Activated CD4-positive, alpha-beta memory T cell treated with anti-CD3 and anti-CD28 coated beads, Interleukin-2, amount 10 ng/mL, durations not matched to agents 7 days and 5 days (primary cell): Measurements from ENCODE around the gene STMN1. TPM values are rescaled to one million over a fixed set of nuclear protein-coding genes. Genes with fewer than 3 reads are reported as not detected.
"Not testable (repeated sequence)": the region's sequence is repeated elsewhere in the genome, so short reads cannot be mapped to it uniquely, and the experiment has no call there.

Experiments used
- CTCF ChIA-PET: fragments of 350-600 bp; sonication (Branson Sonifier 250); formaldehyde crosslinking; loops from one replicate; lab custom pipeline; 2021; ENCODE audit warnings: antibody characterized with exemption, inconsistent platforms; lab: Charles Lee
- POLR2A ChIA-PET: fragments of 350-600 bp; sonication (Branson Sonifier 250); formaldehyde crosslinking; loops from one replicate; lab custom pipeline; 2021; ENCODE audit warnings: antibody characterized with exemption; lab: Charles Lee
- DNase-seq: peaks from one replicate; pipeline ENCODE4 v3.0.0-alpha.2; 2020
- H3K27ac Mint-ChIP-seq: one replicate; pipeline ENCODE4 v1.8.0; 2021; ENCODE audit warnings: mild to moderate bottlenecking, mixed read lengths
- H3K27me3 Mint-ChIP-seq: one replicate; pipeline ENCODE4 v1.8.0; 2021; ENCODE audit warnings: mixed read lengths
- H3K36me3 Mint-ChIP-seq: one replicate; pipeline ENCODE4 v1.8.0; 2021; ENCODE audit warnings: low read depth, mixed read lengths
- H3K4me1 Mint-ChIP-seq: one replicate; pipeline ENCODE4 v1.8.0; 2021; ENCODE audit warnings: mixed read lengths
- H3K4me3 Mint-ChIP-seq: one replicate; pipeline ENCODE4 v1.8.0; 2021; ENCODE audit warnings: mild to moderate bottlenecking, mixed read lengths
- H3K9me3 Mint-ChIP-seq: one replicate; pipeline ENCODE4 v1.8.0; 2021; ENCODE audit warnings: mixed read lengths
- total RNA-seq, 2 experiments: library from RNA; stranded (reverse); gene quantifications; one replicate each; pipeline ENCODE4 v1.2.3, GENCODE V29; 2021

The STMN1 gene
- 100 to 1,000 TPM; 610 to 616 TPM for total RNA-seq

DNA sequence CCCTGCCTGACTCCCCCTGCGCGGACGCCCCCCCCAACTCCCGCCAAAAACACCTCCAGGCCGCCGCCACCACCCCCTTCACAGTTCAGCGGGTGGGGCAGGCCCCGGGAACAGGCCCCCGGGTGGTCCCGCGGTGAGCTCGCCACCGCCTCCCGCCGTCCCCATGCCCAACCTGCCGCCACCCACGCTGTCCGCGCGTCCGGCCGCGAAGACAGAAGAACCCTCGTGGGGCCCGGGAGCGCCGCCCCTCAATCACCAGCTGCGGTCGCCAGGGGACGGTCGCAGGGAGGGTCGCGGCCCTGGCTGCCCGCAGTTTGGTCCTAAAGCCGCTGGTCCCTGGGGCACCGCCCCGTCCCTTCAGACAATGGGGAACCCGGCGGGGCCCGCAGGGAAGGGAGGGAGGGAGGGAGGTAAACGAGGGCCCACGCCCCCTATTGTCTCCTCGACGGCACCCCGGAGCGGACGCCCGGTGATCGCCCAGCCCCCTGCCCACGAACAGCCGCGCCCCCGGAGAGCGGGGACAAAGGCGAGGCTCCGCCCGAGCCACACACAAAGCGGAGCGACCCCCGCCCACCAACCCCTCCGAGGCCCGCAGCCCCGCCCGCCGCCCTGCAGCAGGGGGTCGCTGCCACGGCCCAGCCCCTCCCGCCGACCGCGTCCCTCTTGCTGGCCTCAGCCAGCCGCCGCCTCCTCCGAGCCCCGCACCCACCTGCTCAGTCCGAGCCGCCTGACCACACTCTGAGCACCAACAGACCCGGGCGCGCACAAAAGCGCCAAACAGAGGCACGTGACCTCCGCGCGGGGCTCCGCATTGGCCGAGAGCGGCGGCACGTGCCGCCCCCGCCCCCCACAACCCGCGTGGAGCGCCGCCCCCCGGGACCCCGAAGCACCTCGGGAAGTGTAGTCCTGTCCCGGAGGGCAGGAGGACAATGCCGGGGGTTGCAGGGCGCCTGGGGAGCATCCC, at the start of gene STMN1:
TSS of gene STMN1 (minus strand) at position 740 of the 964 bp plus-strand sequence. CDS start 1,743 bp downstream, outside the sequence.
- H3K36me3 Mint-ChIP-seq: peaks cover 37% of the 10 kb centered on the region
- ChIA-PET CTCF (interaction anchor here (0.6 to 6.0 kb wide), 13 partner anchors 9 to 1078 kb away, joined by 3 to 82 read pairs (median 5); partner anchors contain the start of genes CEP85 and PAFAH2), POLR2A (interaction anchor here (0.9 to 18.9 kb wide), 23 partner anchors 8 to 674 kb away, joined by 3 to 268 read pairs (median 7); partner anchors contain the start of genes MTFR1L, PAFAH2, PAQR7 and PDIK1L)
- DNase-seq: peak; percentile 92
- peaks cover 24% of the 10 kb centered on the region for H3K27me3 Mint-ChIP-seq
- H3K4me1 Mint-ChIP-seq: peaks cover 36% of the 10 kb centered on the region
- H3K9me3 Mint-ChIP-seq: no peaks in the 10 kb centered on the region
- H3K4me3 Mint-ChIP-seq: peak within 1 kb of the TSS; percentile 94
- H3K27ac Mint-ChIP-seq: peak within 1 kb of the TSS; percentile 87

DNA sequence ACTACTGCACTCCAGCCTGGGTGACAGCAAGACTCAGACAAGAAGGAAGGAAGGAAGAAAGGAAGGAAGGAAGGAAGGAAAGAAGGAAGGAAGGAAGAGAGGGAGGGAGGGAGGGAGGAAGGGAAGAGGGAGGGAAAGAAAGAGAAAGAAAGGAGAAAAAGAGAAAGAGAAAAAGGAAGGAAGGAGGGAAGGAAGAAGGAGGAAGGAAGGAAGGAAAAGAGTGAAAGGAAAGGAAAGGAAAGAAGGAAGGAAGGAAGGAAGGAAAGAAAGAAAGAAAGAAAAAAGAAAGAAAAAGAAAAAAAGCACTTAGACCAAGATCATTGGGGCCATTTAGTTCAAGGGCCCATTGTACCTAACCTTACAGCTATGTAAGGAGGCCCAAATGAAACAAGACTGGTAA, 49.3 kb upstream of the STMN1 start:
- Mint-ChIP-seq H3K4me3 (no peak overlapping the region), H3K27ac (no peak overlapping the region), H3K9me3 (no peaks in the 10 kb centered on the region), H3K27me3 (no peaks in the 10 kb centered on the region), H3K36me3 (peaks cover 28% of the 10 kb centered on the region), H3K4me1 (peaks cover 2% of the 10 kb centered on the region)
- no peak for DNase-seq
- CTCF ChIA-PET: no interaction called here
- POLR2A ChIA-PET: no interaction called here

DNA sequence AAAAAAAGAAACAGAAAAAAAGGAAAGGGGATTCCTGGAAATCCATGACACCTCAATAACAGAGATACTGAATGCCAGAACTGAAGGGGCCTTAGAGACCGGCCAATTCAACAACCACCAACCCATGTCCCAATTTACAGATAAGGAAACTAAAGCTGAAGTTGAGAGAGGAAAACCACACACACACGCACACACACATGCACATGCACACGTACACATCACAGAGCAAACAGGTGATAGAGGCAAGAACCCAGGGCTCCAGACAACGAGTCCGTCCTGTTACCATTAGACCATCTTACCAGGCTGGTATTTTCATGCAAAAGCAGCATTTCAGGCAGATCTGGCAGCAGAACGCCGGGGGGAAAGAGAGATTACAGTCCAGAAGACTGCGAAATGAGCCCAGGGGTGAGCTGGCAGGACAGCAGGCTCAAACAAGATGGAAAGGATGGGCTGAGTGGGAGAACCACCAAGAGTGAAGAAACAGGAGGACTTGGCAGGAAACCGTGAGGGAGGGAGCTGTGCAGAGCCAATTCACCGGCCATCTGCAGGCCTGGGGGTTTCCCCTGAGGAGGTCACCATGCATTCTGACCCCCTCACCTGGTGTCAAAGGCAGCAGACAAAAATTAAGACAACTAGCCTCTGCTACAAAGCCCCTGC, 48.2 kb upstream of the STMN1 start:
- H3K36me3 Mint-ChIP-seq: peaks cover 17% of the 10 kb centered on the region
- H3K4me3 Mint-ChIP-seq: no peak overlapping the region
- DNase-seq: no peak
- no peak overlapping the region for H3K27ac Mint-ChIP-seq
- POLR2A ChIA-PET: interaction anchor here (1.0 kb wide), 1 partner anchor 43 kb away, joined by 5 read pairs; no protein-coding TSS in a partner anchor
- CTCF ChIA-PET: interaction anchor here (0.7 kb wide), 1 partner anchor 9 kb away, joined by 3 read pairs; no protein-coding TSS in a partner anchor
- H3K9me3 Mint-ChIP-seq: no peaks in the 10 kb centered on the region
- peaks cover 2% of the 10 kb centered on the region for H3K4me1 Mint-ChIP-seq
- no peaks in the 10 kb centered on the region for H3K27me3 Mint-ChIP-seq

DNA sequence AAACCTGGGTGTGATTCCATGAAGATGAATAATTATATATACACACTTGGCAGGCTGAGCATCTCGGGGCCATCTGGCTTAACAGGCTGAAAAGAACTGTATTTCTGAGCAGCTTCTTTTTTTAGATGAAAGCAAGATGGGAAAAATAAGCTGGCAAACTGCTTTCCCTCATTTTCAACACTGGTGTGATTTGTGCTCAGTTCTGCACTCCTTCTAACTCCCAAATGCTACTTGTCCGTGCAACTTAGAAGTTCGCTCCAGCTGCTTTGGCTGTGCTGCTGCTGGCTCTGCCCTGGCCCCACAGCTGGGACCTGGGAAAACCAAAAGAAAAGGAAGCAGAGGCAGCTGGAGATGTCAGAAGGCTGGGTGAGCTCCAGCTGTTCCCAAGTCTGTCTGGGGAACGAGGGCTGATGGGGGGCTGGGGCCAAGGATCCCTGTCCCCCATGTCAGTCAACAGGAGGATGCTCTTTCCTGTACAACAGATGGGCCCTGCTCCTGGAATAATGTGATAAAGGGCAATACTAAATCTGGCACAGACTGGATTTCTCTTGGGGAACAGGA, 46.7 kb upstream of the STMN1 start:
- POLR2A ChIA-PET: no interaction called here
- peaks cover 3% of the 10 kb centered on the region for H3K36me3 Mint-ChIP-seq
- no peak overlapping the region for H3K27ac Mint-ChIP-seq
- H3K4me3 Mint-ChIP-seq: no peak overlapping the region
- H3K27me3 Mint-ChIP-seq: no peaks in the 10 kb centered on the region
- DNase-seq: no peak
- H3K4me1 Mint-ChIP-seq: peaks cover 2% of the 10 kb centered on the region
- H3K9me3 Mint-ChIP-seq: no peaks in the 10 kb centered on the region
- CTCF ChIA-PET: no interaction called here

DNA sequence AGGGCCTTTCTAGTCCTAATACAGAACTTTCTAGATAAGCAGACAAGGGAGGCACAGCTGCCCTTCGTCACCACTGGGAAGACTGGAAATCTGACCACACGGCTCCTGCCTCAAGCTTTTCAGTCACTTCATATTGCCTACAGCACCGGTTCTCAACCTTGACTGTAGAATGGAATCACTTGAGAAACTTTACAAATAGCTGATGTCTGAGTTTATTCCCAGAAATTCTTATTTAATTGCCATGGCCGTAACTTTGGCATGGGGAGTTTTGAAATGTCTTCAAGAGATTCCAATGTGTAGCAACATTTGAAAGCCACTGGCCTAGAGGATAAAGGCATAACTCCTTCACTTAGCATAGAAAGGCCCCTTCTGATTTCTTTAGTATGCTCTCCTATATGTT, 42.4 kb upstream of the STMN1 start:
- ChIA-PET CTCF (no interaction called here), POLR2A (no interaction called here)
- no peaks in the 10 kb centered on the region for H3K4me1 Mint-ChIP-seq

DNA sequence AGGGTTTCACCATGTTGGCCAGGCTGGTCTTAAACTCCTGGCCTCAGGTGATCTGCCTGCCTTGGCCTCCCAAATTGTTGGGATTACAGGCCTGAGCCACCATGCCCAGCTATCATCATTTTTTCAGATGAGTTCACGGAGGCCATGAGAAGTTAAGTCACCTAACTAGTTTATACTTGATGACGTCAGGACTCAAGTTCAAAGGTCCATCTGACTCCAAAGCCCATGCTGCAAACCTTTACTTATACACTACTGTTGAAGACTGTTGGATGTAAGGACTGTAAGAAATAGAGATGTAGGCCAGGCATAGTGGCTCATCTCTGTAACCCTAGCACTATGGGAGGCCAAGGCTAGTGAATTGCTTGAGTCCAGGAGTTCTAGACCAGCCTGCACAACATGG, 40.8 kb upstream of the STMN1 start:
- POLR2A ChIA-PET: no interaction called here
- no peak overlapping the region for H3K4me3 Mint-ChIP-seq
- no peaks in the 10 kb centered on the region for H3K9me3 Mint-ChIP-seq

More for the DNA sequence above, 42.4 kb upstream of the STMN1 start:
- Mint-ChIP-seq H3K4me3 (no peak overlapping the region), H3K27me3 (no peaks in the 10 kb centered on the region), H3K36me3 (no peaks in the 10 kb centered on the region), H3K27ac (no peak overlapping the region), H3K9me3 (no peaks in the 10 kb centered on the region)
- DNase-seq: no peak

GRCh38 chr1:25945761-25946160, 39.5 kb upstream of the STMN1 start:
- Mint-ChIP-seq H3K9me3 (no peaks in the 10 kb centered on the region), H3K4me3 (no peak overlapping the region), H3K27me3 (peaks cover 9% of the 10 kb centered on the region), H3K4me1 (no peaks in the 10 kb centered on the region), H3K27ac (no peak overlapping the region), H3K36me3 (no peaks in the 10 kb centered on the region)
- ChIA-PET POLR2A (no interaction called here), CTCF (no interaction called here)
- no peak for DNase-seq

More for the DNA sequence above, 40.8 kb upstream of the STMN1 start:
- Mint-ChIP-seq H3K36me3 (no peaks in the 10 kb centered on the region), H3K4me1 (no peaks in the 10 kb centered on the region), H3K27ac (no peak overlapping the region), H3K27me3 (peaks cover 9% of the 10 kb centered on the region)
- no peak for DNase-seq
- CTCF ChIA-PET: interaction anchor here (0.8 kb wide), 1 partner anchor 52 kb away, joined by 3 read pairs; no protein-coding TSS in a partner anchor

GRCh38 chr1:25944986-25945385, 38.8 kb upstream of the STMN1 start:
- Mint-ChIP-seq H3K4me1 (no peaks in the 10 kb centered on the region), H3K9me3 (no peaks in the 10 kb centered on the region), H3K27me3 (peaks cover 9% of the 10 kb centered on the region), H3K27ac (no peak overlapping the region), H3K36me3 (no peaks in the 10 kb centered on the region), H3K4me3 (no peak overlapping the region)
- CTCF ChIA-PET: interaction anchor here (0.6 to 0.7 kb wide), 2 partner anchors 133 to 279 kb away, joined by 3 to 6 read pairs; no protein-coding TSS in a partner anchor
- DNase-seq: no peak
- POLR2A ChIA-PET: interaction anchor here (1.3 kb wide), 1 partner anchor 39 kb away, joined by 3 read pairs; the partner anchor contains the start of gene STMN1

DNA sequence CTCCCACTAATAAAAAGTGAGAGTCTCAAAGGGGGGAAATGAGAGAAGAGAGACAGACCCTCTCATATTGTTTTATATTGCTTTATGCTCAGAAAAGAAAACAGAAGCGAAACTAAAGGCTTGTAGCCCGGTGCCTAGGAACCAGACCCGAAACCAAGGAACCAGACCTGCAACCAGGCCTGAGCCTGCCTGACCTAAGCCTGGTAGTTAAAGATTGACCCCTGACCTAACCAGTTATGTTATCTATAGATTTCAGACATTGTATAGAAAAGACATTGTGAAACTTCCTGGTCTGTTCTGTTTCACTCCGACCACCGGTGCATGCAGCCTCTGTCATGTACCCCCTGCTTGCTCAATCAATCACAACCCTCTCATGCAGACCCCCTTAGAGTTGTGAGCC, 37.3 kb upstream of the STMN1 start:
- H3K36me3 Mint-ChIP-seq, H3K9me3 Mint-ChIP-seq, H3K4me3 Mint-ChIP-seq, DNase-seq, H3K27ac Mint-ChIP-seq, CTCF ChIA-PET, H3K27me3 Mint-ChIP-seq, H3K4me1 Mint-ChIP-seq, POLR2A ChIA-PET: not testable (repeated sequence)

- no peaks in the 10 kb centered on the region for H3K9me3 Mint-ChIP-seq
- DNase-seq: no peak
- POLR2A ChIA-PET: interaction anchor here (0.9 kb wide), 1 partner anchor 63 kb away, joined by 3 read pairs; no protein-coding TSS in a partner anchor
- H3K27ac Mint-ChIP-seq: no peak overlapping the region
- CTCF ChIA-PET: no interaction called here
- H3K4me3 Mint-ChIP-seq: no peak overlapping the region
- peaks cover 9% of the 10 kb centered on the region for H3K27me3 Mint-ChIP-seq
- no peaks in the 10 kb centered on the region for H3K36me3 Mint-ChIP-seq
- peaks cover 2% of the 10 kb centered on the region for H3K4me1 Mint-ChIP-seq
These were observed 30.7 kb upstream of the STMN1 start for GRCh38 chr1:25936947-25937346.

- Mint-ChIP-seq H3K9me3 (no peaks in the 10 kb centered on the region), H3K27ac (no peak overlapping the region), H3K36me3 (no peaks in the 10 kb centered on the region), H3K4me3 (no peak overlapping the region), H3K4me1 (peaks cover 2% of the 10 kb centered on the region), H3K27me3 (peaks cover 17% of the 10 kb centered on the region)
- ChIA-PET CTCF (interaction anchor here (1.1 to 1.4 kb wide), 2 partner anchors 38 to 68 kb away, joined by 3 to 4 read pairs; no protein-coding TSS in a partner anchor), POLR2A (no interaction called here)
- no peak for DNase-seq
These were observed 27.5 kb upstream of the STMN1 start for GRCh38 chr1:25933479-25934365.
